ENCODE data around the gene SPTA1.

The SPTA1 gene

DNA sequence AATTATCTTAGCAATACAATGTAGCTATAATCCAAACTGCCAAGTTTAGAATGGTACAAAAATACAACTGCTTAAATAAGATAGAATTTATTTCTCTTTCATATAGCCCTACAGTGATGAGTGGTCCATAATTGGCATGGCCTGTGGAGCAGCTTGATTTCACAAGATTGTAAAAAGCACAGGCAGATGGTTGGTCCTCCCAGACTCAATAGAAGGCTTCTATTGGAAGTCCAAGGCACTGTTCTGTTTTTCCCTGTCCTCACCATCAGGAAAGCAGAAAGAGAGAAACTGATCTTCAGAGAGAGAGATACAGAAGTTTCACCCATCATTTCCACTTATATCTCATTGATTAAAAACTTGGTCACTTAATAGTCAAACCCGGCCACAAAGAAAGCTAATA is 114.3 kb downstream of the SPTA1 start:
- no peak for DNase-seq (ENCODE audit: low read depth, low spot score)

- DNase-seq (ENCODE audit: low read depth, low spot score): no peak
These were observed 116.0 kb downstream of the SPTA1 start, which contains the start of gene OR6P1 for GRCh38 chr1:158570480-158570879. OR6P1 (minus strand) TSS chr1:158570580; CDS start chr1:158563604, 6,976 bp downstream.

GRCh38 chr1:158564608-158565007 is 121.9 kb downstream of the SPTA1 start:
- no peak for DNase-seq (ENCODE audit: low read depth, low spot score)

DNA sequence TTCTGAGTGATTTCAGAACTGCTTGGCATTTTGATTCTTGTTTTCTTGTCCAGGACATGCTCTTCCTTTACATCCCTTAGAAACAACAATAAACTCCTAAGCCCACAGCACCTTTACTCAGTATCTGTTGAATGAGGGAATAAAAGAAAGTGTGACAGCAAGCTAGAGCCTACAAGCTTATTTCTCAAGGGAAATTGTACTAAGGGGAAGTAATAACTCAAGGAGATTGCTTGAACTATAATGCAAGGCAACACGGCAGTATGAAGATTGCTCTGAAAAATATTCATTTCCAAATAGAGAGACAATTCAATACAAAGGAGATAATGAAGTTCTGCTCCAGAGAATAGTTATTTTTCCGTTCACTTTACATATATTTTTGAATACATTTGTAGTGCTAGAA is 122.7 kb downstream of the SPTA1 start:
- no peak for DNase-seq (ENCODE audit: low read depth, low spot score)
